ENCODE data around the gene FOCAD.

DNA sequence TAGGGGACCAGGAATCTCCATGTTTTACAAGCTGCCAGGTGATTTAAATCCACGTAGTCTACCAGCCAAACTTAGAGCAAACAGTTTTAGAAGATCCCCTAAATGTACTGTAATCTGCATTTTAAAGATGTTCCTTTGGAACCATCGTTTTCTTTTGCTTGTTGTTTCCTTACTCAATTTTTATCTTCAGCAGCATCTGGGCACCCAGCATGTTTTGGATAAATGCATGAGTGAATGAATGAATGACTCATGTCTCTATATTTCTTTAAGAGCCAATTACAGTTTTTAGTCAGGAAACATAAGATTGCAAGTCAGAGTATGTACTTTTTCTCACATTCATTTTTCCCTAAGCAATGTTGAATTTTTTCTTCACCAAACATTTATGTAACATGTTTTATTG lies 224.4 kb downstream of the FOCAD start:
- TF ChIP-seq, protein P1, sequence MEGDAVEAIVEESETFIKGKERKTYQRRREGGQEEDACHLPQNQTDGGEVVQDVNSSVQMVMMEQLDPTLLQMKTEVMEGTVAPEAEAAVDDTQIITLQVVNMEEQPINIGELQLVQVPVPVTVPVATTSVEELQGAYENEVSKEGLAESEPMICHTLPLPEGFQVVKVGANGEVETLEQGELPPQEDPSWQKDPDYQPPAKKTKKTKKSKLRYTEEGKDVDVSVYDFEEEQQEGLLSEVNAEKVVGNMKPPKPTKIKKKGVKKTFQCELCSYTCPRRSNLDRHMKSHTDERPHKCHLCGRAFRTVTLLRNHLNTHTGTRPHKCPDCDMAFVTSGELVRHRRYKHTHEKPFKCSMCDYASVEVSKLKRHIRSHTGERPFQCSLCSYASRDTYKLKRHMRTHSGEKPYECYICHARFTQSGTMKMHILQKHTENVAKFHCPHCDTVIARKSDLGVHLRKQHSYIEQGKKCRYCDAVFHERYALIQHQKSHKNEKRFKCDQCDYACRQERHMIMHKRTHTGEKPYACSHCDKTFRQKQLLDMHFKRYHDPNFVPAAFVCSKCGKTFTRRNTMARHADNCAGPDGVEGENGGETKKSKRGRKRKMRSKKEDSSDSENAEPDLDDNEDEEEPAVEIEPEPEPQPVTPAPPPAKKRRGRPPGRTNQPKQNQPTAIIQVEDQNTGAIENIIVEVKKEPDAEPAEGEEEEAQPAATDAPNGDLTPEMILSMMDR (conservative IDR thresholded peaks at IDR 0.05 in 1 of 2, IDR thresholded peaks at IDR 0.05 in 1 of 2; ENCODE audit: extremely low read depth in 1 of 2, insufficient read depth in 1 of 2, low read depth in 1 of 2, low read length in 2 of 2): no peak
- no peak for TF ChIP-seq EZH2 (IDR thresholded peaks at IDR 0.05; ENCODE audit: borderline replicate concordance, low read length)
